ENCODE measurements around the gene IDH1. TPM values are rescaled to one million over a fixed set of nuclear protein-coding genes. Genes with fewer than 3 reads are reported as not detected.

Gene IDH1
- total RNA-seq, 1 experiment from 2014 or later = 80.2 TPM

DNA sequence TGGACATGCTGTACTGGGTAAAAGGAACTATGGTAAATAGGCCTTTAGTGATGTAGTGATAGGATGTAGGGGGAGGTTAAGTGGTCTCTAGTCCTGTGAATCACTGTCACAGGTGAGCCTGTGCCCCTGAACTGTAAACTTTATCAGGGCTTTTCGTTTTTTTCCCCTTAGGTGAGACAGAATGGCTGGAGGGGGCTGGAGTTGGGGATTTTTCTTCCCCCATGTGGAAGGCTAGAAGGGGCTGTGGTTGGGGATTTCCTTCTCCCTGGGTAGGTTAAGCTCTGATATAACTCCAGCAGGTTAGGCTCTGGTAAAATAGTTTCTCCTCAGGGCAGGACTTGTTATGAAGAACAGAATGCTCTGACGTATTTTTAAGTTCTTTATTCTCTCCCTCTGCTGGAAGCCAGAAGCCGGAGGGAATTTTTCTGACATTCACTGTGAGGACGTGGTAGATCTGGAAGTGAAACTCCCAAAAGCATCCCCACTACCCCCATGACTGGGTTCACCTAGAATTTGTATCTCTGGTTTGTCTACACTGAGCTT, 39.7 kb upstream of the IDH1 start:
- Histone ChIP-seq H3K4me3 (ENCODE audit: low read depth in 2 of 2, low read length in 2 of 2) (no peak overlapping the region), H3K4me1 (ENCODE audit: control insufficient read depth, insufficient read depth, low read length) (no peaks in the 10 kb centered on the region), H3K36me3 (ENCODE audit: control insufficient read depth, insufficient read depth, low read length) (peaks cover 8% of the 10 kb centered on the region), H3K9me3 (ENCODE audit: control insufficient read depth, insufficient read depth, low read depth, low read length) (peaks cover 6% of the 10 kb centered on the region; the same call in 1 of the 2 replicates), H3K27me3 (ENCODE audit: control insufficient read depth, insufficient read depth, low read length) (no peaks in the 10 kb centered on the region), H3K27ac (ENCODE audit: low read length) (no peak overlapping the region)
- DNase-seq (ENCODE audit: low read depth, low spot score) = no peak
- ChIA-PET CTCF (no interaction called here), POLR2A (no interaction called here)
- no peak for ATAC-seq
- BruUV-seq (replicated peaks) = no TSS peak
- intact Hi-C loops (cut with micrococcal nuclease; ENCODE audit: unreplicated experiment) = no loop called here
- no peak for TF ChIP-seq SIN3A (IDR thresholded peaks at IDR 0.05; ENCODE audit: borderline replicate concordance, insufficient read depth, low read depth, low read length)
- no peak for TF ChIP-seq POLR2AphosphoS5 (IDR thresholded peaks at IDR 0.05; ENCODE audit: low read depth, low read length)
- TF ChIP-seq, protein P1, sequence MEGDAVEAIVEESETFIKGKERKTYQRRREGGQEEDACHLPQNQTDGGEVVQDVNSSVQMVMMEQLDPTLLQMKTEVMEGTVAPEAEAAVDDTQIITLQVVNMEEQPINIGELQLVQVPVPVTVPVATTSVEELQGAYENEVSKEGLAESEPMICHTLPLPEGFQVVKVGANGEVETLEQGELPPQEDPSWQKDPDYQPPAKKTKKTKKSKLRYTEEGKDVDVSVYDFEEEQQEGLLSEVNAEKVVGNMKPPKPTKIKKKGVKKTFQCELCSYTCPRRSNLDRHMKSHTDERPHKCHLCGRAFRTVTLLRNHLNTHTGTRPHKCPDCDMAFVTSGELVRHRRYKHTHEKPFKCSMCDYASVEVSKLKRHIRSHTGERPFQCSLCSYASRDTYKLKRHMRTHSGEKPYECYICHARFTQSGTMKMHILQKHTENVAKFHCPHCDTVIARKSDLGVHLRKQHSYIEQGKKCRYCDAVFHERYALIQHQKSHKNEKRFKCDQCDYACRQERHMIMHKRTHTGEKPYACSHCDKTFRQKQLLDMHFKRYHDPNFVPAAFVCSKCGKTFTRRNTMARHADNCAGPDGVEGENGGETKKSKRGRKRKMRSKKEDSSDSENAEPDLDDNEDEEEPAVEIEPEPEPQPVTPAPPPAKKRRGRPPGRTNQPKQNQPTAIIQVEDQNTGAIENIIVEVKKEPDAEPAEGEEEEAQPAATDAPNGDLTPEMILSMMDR (IDR thresholded peaks at IDR 0.05) = no peak
- TF ChIP-seq, protein P2, sequence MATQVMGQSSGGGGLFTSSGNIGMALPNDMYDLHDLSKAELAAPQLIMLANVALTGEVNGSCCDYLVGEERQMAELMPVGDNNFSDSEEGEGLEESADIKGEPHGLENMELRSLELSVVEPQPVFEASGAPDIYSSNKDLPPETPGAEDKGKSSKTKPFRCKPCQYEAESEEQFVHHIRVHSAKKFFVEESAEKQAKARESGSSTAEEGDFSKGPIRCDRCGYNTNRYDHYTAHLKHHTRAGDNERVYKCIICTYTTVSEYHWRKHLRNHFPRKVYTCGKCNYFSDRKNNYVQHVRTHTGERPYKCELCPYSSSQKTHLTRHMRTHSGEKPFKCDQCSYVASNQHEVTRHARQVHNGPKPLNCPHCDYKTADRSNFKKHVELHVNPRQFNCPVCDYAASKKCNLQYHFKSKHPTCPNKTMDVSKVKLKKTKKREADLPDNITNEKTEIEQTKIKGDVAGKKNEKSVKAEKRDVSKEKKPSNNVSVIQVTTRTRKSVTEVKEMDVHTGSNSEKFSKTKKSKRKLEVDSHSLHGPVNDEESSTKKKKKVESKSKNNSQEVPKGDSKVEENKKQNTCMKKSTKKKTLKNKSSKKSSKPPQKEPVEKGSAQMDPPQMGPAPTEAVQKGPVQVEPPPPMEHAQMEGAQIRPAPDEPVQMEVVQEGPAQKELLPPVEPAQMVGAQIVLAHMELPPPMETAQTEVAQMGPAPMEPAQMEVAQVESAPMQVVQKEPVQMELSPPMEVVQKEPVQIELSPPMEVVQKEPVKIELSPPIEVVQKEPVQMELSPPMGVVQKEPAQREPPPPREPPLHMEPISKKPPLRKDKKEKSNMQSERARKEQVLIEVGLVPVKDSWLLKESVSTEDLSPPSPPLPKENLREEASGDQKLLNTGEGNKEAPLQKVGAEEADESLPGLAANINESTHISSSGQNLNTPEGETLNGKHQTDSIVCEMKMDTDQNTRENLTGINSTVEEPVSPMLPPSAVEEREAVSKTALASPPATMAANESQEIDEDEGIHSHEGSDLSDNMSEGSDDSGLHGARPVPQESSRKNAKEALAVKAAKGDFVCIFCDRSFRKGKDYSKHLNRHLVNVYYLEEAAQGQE (IDR thresholded peaks at IDR 0.05; ENCODE audit: insufficient read depth in 1 of 2, low read depth in 2 of 2, low read length in 1 of 2) = no peak
- TF ChIP-seq TCF7L2 (IDR thresholded peaks at IDR 0.05; ENCODE audit: low read depth, low read length) = no peak
- in situ Hi-C loops (cut with HindIII; ENCODE audit: low pct_unique_long_range_greater_than_20kb, low sequenced_read_pairs) = no loop called here

DNA sequence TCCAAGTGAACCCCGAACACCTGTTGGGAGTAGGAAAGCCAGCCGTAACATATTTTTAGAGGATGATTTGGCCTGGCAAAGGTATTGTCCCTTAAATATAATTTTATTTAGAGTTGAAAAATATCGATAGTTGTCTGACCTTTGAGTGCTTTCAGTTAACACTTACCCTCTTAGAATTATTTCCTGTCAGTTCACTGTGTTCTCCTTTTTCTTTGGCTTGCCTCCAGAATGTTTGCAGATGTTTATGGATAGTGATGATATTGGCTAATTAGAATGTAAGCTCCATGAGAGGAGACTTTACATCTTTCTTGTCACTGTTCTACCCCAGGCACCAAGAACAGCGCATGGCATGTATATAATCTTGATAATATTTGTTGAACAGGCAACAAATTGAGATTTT, 31.0 kb upstream of the IDH1 start:
- DNase-seq (ENCODE audit: low read depth, low spot score) (no peak), ATAC-seq (no peak)
- no TSS peak for BruUV-seq (replicated peaks)
- Histone ChIP-seq H3K27me3 (ENCODE audit: control insufficient read depth, insufficient read depth, low read length) (no peaks in the 10 kb centered on the region), H3K27ac (ENCODE audit: low read length) (no peak overlapping the region), H3K4me3 (ENCODE audit: low read depth in 2 of 2, low read length in 2 of 2) (no peak overlapping the region), H3K36me3 (ENCODE audit: control insufficient read depth, insufficient read depth, low read length) (peaks cover 27% of the 10 kb centered on the region), H3K9me3 (ENCODE audit: control insufficient read depth, insufficient read depth, low read depth, low read length) (peaks cover 6% of the 10 kb centered on the region; the same call in 1 of the 2 replicates), H3K4me1 (ENCODE audit: control insufficient read depth, insufficient read depth, low read length) (no peaks in the 10 kb centered on the region)
- ChIA-PET CTCF (no interaction called here), POLR2A (no interaction called here)
- in situ Hi-C loops (cut with HindIII; ENCODE audit: low pct_unique_long_range_greater_than_20kb, low sequenced_read_pairs) = no loop called here
- intact Hi-C loops (cut with micrococcal nuclease; ENCODE audit: unreplicated experiment) = no loop called here
- TF ChIP-seq, protein P1 (IDR thresholded peaks at IDR 0.05) = no peak
- TF ChIP-seq SIN3A (IDR thresholded peaks at IDR 0.05; ENCODE audit: borderline replicate concordance, insufficient read depth, low read depth, low read length) = no peak
- no peak for TF ChIP-seq TCF7L2 (IDR thresholded peaks at IDR 0.05; ENCODE audit: low read depth, low read length)
- TF ChIP-seq, protein P2 (IDR thresholded peaks at IDR 0.05; ENCODE audit: insufficient read depth in 1 of 2, low read depth in 2 of 2, low read length in 1 of 2) = no peak
- TF ChIP-seq POLR2AphosphoS5 (IDR thresholded peaks at IDR 0.05; ENCODE audit: low read depth, low read length) = no peak

All from Panc1 (cell line).